HG02840 (cell line): Measurements from ENCODE around the gene TCEANC2.
A peak's percentile ranks its signal among the peaks of the same experiment; 100 is the strongest.
"Not testable (repeated sequence)": the region's sequence is repeated elsewhere in the genome, so short reads cannot be mapped to it uniquely, and the experiment has no call there.

Experiments used
- ATAC-seq: cut with Tn5 transposase; IDR thresholded peaks from one replicate; pipeline ENCODE4 v1.9.1; 2021; ENCODE audit warnings: mild to moderate bottlenecking, moderate library complexity, moderate number of reproducible peaks; ENCODE audit not compliant: unreplicated experiment, low FRiP score

The TCEANC2 gene

DNA sequence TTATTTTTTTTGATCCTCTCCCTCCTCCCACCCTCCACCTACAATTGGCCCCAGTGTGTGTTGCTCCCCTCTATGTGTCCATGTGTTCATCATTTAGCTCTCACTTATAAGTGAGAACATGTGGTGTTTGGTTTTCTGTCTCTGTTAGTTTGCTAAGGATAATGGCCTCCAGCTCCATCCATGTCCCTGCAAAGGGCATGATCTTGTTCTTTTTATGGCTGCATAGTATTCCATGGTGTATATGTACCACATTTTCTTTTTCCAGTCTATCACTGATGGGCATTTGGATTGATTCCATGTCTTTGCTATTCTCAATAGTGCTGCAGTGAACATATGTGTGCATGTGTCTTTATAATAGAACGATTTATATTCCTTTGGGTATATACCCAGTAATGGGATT lies 28.6 kb upstream of the TCEANC2 start:
- not testable (repeated sequence) for ATAC-seq

DNA sequence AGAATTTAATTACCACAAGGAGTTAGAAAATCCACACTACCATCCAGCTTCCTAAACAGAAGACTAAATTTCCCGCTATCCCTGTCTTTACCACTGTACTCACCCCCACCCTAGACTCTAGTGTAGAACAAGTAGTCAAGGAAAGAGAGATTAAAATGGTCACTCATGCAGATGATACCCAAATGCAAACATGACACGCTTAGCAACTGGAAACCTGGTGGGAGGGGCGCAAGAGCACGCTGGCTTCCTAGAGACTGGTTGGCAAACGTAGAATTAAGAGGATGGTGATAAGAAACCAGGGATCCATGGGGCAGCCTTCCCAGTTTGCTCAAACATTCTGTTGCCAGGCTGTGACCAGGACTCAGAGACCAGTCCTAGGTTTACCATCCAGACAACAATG lies 25.6 kb upstream of the TCEANC2 start:
- ATAC-seq, result no peak

DNA sequence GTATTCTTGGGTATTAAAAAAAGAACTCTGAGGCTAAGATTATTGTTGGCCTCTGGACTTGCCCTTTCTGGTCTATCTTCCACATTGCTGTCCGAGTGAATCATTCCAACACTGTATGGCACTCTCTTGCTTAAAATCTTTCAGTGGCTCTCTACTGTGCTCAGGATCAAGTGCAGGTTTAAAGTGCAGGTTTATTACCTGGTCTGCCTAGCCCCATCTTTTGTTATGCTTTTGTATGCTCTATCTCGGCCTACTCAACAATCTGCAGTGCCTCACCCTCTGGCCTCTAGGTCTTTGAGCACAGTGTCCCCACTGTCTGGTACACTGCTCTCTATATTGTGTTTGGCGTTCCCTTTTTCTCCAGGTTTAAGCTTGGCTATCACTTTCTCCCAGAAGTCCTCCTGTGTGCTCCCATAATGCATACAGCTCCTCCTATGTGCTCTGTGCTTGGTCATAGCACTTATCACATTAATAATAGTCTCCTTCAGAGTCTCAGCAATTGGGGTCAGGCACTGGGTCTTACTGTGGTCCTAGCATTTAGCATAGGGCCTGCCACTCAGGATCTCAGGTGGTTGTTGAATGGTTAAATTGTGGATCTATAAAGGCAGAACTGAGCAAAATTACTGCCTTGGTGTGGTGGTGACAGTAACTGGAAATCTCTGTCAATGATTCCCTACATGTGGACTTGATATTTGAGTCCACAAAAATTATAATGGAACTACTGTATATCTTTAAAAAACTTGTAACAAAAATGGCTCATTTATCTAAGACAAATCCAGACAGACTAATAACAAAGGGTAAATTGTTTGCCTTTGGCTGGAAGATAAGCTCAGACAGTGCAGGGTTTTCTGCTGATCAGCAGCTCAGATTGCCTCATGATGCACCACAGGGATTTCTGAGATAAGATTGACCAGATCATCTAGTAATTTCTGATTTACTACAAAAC lies 24.8 kb upstream of the TCEANC2 start:
- ATAC-seq, result no peak

DNA sequence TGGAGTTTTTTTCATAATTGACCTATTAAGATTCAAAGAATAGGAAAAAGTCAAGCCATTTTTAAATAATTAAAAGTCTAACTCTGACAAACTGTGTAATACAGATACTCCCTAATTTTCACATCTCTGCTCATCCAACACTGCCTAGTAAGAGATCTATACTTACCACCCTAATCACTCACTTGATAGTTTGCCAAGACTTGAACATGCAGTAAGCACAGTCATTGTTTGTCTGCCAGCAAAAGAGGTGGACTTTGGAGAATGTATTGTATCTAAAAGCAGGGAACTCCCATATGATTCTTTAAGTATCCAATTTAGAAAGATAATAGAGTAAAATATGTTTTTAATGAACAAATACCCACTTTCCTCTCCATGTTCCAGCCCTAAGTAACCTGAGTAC lies 15.9 kb upstream of the TCEANC2 start:
- ATAC-seq, result no peak

GRCh38 chr1:54041806-54042205 lies 11.6 kb upstream of the TCEANC2 start:
- no peak for ATAC-seq

DNA sequence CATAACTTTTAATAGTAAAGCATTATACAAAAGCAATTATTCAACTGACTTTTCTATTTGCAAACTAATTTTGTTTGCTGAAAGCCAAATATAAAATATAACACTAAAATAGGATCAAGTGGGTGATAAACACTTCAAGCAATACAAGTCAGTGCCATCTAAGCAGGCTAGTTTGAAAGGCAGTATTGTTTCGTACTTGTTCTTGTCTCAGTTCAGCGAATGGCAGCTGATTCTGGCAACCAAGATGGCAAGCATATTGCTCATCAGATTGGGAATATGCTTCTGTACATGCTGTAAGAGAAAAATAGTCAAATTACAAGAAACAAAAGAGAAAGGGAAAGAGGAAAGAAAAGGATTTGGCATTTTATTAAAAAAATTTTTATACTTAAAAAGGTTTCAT lies 7.9 kb upstream of the TCEANC2 start:
- no peak for ATAC-seq

- no peak for ATAC-seq
Measured at GRCh38 chr1:54046671-54047383, 6.6 kb upstream of the TCEANC2 start.

GRCh38 chr1:54047384-54048305 lies 5.8 kb upstream of the TCEANC2 start:
- ATAC-seq, result no peak

DNA sequence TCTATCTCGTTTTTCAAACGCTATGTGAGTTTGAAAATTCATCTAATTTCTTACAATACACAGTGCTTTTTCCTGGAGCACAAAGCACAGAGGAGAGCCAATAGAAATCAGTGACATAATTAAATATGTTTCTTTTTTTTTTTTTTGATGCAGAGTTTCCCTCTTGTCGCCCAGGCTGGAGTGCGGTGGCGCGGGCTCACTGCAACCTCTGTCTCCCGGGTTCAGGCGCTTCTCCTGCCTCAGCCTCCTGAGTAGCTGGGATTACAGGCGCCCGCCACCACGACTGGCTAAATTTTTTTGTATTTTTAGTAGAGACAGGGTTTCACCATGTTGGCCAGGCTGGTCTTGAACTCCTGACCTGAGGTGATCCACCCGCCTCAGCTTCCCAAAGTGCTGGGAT lies 3.0 kb upstream of the TCEANC2 start:
- not testable (repeated sequence) for ATAC-seq

- ATAC-seq, result no peak
Measured at GRCh38 chr1:54051933-54052430, 1.4 kb upstream of the TCEANC2 start.

DNA sequence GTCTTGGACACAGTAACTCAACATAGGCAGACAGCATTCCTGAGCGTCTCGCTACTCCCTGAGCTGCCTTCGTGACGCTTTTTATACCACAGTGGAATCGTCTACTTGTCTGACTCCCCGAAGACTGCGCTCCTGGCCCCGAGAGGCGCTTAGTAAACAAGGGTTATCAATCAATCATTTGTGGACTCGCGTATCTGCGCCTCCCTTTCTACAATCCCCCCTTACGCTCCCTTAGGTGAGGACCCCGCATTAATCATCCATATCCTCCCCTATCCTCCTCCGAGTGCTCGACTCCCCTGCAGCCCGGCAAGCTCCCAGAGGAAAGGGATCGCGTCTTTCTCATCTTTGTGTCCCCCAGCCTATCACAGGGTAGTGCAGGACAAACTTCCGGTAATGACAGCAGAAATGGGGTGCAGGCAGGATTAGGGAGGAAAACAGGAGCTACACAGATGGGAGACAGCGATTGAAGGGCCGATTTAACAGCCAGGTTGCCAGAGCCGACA lies 926 bp upstream of the TCEANC2 start:
- peak; percentile 7 for ATAC-seq

DNA sequence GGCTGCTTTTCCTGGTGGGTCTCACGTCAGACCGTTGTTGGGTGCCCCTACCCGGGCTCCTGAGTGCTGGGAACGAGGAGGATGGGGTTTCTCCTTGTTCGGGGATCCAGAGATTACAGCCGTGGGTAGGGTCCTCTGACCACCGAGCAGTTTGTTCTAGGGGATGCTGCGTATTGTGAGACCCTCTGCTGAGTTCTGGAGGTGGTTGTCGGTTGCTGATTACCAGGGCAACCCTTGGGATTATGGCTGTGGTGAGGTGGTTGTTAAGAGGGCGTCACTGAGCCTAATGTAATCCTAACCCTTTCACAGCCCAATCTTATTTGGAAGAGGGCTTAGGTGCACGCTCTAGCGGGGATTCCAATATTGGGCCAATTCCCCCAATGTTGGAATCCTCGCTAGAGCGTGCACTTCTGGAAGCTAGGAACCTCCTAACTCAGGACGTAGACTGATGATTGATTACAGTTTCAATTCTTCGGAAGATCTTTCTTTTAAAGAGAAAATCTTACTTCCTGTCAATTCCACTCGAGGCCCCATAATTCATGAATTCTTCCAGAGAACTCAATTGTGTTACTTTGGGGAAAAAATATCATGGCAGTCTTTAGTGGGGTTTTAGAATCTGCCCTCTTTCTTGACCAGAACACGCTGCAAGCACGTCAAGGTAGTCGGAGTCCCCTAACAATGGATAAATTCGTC lies 483 bp downstream of the TCEANC2 start:
- ATAC-seq, result no peak

- ATAC-seq, result no peak
Measured at GRCh38 chr1:54054438-54054749, 986 bp downstream of the TCEANC2 start.

- no peak for ATAC-seq
Measured at GRCh38 chr1:54064299-54064698, 10.9 kb downstream of the TCEANC2 start.

- ATAC-seq, result no peak
Measured at GRCh38 chr1:54069791-54070170, 16.4 kb downstream of the TCEANC2 start.

GRCh38 chr1:54070171-54070837 lies 16.9 kb downstream of the TCEANC2 start:
- no peak for ATAC-seq

DNA sequence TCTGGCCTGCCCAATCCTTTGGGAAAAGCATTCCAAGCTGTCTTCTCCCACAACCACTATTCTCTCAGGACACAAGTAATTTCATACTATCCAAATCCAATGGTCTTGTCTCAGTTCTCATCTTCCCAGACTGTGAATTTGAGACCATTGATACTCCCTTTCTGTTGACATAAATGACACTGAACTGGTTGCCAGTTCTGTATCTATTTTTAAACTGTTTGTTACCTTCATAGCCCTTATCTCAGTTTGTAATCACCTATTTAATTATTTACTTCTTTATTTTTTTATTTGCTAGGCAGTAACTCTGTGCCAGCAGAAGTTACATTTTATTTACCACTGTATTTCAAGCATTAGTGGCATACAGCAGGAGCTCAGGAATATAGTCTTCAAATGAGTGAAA lies 24.0 kb downstream of the TCEANC2 start:
- ATAC-seq, result no peak

DNA sequence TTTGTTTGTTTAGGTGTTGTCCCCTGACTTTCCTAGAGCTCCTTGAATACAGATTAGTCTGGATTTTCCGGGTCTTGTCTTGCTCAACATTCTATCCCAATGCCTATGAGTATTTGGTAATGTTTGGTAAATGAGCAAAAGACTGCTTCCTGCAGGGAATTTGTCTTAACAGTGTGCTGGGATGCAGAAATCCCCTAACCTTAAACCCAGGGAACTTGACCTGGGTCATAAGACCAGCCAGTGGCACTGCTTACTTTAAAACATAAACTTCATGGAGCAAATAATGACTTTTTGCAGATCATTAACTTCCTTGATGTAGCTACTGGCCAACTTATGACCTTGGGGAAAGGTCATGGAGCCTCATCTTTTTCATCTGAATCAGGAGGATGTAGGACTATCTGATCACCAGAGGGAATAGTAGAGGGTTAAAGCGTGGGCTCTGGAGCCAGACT lies 27.2 kb downstream of the TCEANC2 start:
- ATAC-seq, result no peak
